WI38 (cell line): Measurements from ENCODE around the gene GDI1.
"Not testable (repeated sequence)": the region's sequence is repeated elsewhere in the genome, so short reads cannot be mapped to it uniquely, and the experiment has no call there.

Source experiments
- H3K4me3 ChIP-seq: 2 replicates; pipeline ENCODE4 v1.5.1; 2011; ENCODE audit warnings: low read depth, mild to moderate bottlenecking, control low read depth, low read length
- TF ChIP-seq, protein P1 (sequence below): IDR thresholded peaks from 2 replicates; pipeline ENCODE4 v1.5.1; 2012; ENCODE audit warnings: low read depth, mild to moderate bottlenecking, control low read depth, low read length

Gene GDI1

DNA sequence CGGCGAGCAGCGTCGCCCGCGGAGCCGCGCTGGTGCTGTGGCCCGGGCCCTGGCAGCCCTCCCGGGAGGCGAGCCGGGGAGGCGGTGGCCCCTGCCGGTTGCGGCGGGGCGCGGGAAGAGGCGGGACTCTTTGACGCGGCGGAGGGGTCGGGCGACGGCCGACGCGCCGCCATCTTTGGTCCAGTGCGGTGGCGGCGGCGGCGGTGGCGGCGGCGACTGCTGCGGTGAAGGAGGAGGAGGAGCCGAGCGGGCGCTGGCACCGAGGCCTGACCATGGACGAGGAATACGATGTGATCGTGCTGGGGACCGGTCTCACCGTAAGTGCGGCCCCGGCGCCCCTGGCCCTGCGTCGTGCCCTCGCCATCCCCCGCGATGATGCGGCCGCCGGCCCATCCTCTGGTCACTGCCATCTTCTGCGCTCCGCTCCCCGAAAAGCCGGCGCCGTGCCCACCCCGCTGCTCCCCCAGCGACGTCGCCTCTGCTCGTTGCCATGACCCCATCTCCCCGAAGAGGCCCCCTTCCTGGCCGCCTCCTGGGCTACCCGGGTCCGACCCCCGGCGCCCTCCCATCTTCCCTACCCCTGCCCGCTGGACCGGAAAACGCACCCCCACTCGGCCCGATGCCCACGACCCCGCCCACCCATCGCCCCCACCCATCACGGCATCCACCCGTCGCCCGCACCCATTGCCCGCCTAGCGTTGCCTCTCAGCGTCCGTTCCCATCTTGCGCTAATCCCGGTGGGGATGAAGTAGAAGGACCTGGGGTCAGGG is at the start of gene GDI1:
Gene GDI1 (plus strand): TSS at position 172 of the 770 bp plus-strand sequence. CDS start 101 bp downstream, at position 273.
- TF ChIP-seq, protein P1, sequence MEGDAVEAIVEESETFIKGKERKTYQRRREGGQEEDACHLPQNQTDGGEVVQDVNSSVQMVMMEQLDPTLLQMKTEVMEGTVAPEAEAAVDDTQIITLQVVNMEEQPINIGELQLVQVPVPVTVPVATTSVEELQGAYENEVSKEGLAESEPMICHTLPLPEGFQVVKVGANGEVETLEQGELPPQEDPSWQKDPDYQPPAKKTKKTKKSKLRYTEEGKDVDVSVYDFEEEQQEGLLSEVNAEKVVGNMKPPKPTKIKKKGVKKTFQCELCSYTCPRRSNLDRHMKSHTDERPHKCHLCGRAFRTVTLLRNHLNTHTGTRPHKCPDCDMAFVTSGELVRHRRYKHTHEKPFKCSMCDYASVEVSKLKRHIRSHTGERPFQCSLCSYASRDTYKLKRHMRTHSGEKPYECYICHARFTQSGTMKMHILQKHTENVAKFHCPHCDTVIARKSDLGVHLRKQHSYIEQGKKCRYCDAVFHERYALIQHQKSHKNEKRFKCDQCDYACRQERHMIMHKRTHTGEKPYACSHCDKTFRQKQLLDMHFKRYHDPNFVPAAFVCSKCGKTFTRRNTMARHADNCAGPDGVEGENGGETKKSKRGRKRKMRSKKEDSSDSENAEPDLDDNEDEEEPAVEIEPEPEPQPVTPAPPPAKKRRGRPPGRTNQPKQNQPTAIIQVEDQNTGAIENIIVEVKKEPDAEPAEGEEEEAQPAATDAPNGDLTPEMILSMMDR = no peak
- H3K4me3 ChIP-seq = peak within 1 kb of the TSS; percentile 72

DNA sequence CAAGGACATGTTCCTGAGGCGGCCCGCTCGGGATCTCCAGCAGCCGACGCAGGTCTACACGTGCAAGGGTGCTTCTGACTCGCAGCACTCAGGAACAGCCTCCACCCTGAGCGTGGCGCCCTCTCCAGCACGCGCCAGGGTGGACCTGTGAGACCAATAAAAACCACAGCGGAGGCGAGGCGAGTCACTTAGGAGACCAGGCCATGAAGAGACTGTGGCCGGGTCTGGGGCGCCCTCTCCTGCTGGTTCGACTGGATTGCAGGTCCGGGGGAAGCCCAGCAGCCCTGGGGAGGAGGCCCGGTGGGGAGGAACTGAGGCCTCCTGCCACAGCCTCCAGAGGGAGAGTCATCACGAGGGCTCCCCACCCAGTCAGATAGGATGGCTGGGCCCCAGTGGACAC is 48.9 kb upstream of the GDI1 start:
- not testable (repeated sequence) for H3K4me3 ChIP-seq

DNA sequence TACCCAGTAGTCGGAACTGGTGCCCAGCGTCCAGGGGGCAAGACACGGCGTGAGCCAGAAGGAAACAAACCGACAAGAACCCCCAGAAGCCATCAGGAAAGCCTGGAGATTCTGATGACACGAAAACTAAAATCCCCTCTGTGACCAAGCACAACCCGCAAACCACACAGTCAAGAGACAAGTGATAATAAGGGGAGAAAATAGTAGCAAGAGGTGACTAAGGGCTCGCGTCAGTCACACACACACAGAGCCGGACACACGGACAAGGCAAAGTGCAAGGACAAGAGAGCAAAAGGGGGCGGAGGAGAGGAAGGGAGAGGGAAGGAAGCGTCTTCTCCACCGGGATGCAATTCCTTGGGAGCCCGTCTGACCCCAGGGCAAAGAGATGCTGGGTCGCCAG is 48.3 kb upstream of the GDI1 start:
- not testable (repeated sequence) for H3K4me3 ChIP-seq

DNA sequence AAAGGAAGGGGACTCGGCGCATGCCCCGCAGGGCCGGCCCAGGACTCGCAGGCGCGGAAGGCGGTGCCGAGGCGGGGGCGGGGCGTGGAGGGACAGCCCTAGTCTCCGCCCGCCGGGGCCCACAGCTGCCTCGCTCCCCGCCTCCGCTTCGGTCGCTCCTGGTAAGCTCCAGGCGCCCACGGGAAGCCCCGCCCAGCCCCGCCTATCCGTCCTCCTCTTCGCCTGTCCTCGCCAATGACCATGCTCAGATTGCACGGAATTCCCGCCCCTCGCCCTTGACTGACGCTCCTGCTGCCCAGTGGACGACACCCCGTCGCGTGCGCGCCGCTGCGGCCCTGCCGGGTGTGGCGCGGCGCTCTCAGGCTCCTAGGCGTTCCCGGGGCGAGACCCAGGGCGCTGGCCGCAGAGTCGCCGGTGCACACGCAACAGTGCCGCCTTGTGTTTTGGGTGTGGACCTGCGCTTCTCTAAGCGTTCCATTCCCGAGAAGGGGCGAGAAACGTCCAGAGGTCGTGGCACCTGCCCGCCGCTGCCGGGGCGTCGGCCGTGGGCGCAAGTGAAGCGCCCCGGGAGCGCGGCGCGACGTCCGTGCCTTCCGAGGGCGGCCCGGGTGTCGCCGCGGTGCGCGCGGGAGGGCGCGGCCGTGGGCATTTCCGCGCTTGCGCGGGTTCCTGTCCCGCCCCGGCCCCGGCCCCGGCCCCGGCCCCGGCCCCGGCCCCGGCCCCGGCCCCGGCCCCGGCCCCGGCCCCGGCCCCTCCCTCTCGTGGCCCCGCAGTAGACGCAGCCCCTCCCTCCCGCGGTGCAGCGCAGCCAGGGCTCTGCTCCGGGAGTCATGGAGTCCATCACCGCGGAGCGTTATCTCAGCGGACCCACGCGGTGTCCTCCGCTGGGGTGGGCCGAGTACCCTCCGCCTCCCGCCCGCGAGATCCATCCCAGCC is 46.9 kb upstream of the GDI1 start:
- not testable (repeated sequence) for H3K4me3 ChIP-seq

DNA sequence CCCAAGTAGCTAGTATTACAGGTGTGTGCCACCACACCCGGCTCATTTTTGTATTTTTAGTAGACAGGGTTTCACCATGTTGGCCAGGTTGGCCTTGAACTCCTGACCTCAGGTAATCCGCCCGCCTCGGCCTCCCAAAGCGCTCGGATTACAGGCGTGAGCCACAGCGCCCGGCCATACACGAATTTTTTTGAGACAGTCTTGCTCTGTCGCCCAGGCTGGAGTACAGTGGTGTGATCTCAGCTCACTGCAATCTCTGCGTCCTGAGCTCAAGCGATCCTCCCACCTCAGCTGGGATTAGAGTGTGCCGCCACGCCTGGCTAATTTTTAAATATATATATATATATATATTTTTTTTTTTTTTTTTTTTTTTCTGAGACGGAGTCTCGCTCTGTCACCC is 40.6 kb upstream of the GDI1 start:
- H3K4me3 ChIP-seq = not testable (repeated sequence)

DNA sequence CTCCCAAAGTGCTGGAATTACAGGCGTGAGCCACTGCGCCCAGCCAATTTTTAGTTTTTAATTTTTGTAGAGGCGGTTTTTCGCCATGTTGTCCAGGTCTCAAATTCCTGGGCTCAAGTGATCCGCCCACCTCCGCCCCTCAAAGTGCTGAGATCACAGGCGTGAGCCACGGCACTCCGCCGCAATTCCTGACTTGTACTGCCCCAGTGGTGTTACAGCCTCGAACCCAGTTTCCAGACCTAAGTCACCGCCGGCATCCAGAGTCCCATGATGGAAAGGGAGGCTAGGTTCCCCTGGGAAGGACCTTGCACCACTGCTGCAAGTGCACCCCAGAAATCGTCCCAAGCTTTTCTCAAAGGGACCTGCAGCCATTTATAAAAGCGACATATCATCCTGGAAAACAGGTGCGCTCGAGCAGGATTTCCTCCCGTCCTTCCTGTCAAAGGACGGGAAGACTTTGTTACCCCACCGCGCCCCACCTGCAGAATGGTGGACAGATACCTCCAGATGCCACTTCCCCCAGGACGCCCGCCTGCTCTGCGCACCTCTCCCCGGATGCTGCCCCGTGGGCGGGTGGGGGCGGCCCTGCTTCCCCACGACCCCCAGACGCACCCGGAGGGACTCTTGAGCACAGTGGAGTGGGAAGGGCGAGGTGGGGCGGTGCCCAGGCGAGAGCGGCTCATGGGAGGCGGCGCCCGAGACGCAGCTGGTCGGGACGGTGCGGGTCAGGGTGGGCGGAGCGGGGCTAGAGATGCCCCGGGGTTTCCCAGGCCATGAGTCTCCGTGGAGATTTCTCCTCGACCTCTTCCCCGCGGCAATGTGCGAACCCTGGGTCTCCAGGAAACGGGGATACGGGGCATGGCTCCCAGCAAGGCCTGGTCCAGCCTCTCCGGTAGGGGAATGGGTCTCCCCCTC is 39.7 kb upstream of the GDI1 start:
- TF ChIP-seq, protein P1 = no peak
- H3K4me3 ChIP-seq = peak overlapping the region; percentile 82

DNA sequence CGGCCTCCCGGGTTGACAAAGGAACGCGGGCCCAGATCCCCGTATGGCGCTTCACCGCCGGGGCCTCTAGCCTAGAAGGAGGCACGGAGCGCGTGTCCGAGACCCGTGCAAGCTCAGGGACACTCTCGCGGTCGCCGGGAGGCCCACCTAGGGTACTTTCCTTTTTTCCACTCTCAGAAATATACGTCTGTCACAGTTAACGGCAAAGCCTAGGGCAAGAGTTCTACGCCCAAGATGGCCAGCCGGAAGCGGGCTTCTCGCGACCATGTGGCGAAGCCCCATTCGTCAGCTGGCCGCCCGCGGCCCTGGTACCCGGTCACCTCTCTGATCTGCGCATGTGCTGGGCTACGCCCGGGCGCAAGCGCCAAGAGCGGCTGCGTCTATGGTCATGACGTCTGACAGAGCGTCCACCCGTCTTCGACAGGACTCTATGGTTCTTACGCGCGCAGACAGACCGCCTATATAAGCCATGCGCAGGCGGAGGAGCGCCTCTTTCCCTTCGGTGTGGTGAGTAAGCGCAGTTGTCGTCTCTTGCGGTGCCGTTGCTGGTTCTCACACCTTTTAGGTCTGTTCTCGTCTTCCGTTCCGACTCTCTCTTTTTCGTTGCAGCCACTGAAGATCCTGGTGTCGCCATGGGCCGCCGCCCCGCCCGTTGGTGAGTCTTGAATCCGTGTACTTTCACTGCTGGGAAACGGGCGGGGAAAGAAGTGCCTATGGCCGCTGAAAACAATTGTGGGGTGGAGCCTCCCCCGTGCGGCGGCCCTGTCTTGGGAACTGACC is 38.9 kb upstream of the GDI1 start, which contains the start of gene RPL10:
Gene RPL10 (plus strand): TSS at position 490 of the 780 bp plus-strand sequence. CDS start 143 bp downstream, at position 633.
- TF ChIP-seq, protein P1 = no peak
- peak within 1 kb of the TSS; percentile 82 for H3K4me3 ChIP-seq

DNA sequence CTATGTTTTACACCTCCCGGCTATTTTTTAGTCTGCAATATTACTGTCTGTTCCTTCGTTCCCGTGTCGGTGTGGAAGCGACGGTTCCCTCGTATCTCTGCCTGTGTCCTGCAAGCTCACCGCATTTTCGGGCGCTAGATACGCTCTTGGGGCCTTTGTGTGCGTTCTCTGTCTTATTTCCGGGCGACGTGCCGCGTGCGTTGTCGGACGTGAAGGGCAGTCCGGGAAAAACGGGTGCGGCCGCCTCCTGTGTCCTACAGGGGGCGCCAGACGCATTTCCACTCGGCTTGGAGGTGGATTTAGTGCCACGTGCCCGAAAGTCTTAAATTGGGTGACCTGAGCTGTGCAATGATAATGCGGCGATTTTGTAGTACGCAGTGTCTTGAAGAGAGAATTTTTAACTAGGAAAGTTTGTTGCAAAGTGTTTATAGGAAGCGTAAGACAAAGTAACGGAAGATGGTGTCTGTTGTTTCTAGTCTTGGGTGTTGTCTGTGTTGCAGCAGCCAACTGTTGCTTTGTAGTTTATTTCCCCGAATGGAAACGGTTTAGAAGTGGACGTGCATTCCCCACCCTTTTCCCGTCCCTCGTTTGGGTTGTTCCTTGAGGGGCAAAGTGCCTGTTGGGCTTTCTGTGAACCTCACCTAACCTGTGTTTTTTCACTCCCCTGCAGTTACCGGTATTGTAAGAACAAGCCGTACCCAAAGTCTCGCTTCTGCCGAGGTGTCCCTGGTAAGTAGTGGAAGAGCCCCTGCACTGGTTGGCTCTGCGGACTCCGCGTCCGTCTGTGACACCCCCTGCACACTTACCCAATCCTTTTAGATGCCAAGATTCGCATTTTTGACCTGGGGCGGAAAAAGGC is 38.1 kb upstream of the GDI1 start:
- TF ChIP-seq, protein P1 = peak; percentile 65
- H3K4me3 ChIP-seq = peak overlapping the region; percentile 82
